HG02642 (cell line): ENCODE results near the gene FBXL14.
A peak's percentile ranks its signal among the peaks of the same experiment; 100 is the strongest.

Source experiments
- ATAC-seq: cut with Tn5 transposase; IDR thresholded peaks from one replicate; pipeline ENCODE4 v1.9.1; 2021; ENCODE audit warnings: mild to moderate bottlenecking; ENCODE audit not compliant: unreplicated experiment, poor library complexity

The FBXL14 gene

GRCh38 chr12:1594261-1595025 lies at the start of gene FBXL14:
TSS of gene FBXL14 (minus strand) at chr12:1594581. CDS start at chr12:1594066, 515 bp downstream.
- ATAC-seq = peak; percentile 63

- ATAC-seq = no peak
Observed at GRCh38 chr12:1643905-1644533, 49.6 kb upstream of the FBXL14 start.

- ATAC-seq = no peak
Observed at GRCh38 chr12:1643043-1643442, 48.7 kb upstream of the FBXL14 start.

- no peak for ATAC-seq
Observed at GRCh38 chr12:1642513-1642912, 48.1 kb upstream of the FBXL14 start.

GRCh38 chr12:1640328-1641234 lies 46.2 kb upstream of the FBXL14 start:
- no peak for ATAC-seq

- ATAC-seq = no peak
Observed at GRCh38 chr12:1639538-1639937, 45.2 kb upstream of the FBXL14 start.

- no peak for ATAC-seq
Observed at GRCh38 chr12:1638203-1638602, 43.8 kb upstream of the FBXL14 start.

- ATAC-seq = no peak
Observed at GRCh38 chr12:1635301-1636095, 41.1 kb upstream of the FBXL14 start.

GRCh38 chr12:1634590-1635191 lies 40.3 kb upstream of the FBXL14 start:
- no peak for ATAC-seq

GRCh38 chr12:1634149-1634548 lies 39.8 kb upstream of the FBXL14 start:
- ATAC-seq = no peak

GRCh38 chr12:1633459-1633858 lies 39.1 kb upstream of the FBXL14 start:
- ATAC-seq = no peak

GRCh38 chr12:1632702-1633101 lies 38.3 kb upstream of the FBXL14 start:
- no peak for ATAC-seq

- no peak for ATAC-seq
Observed at GRCh38 chr12:1630827-1631591, 36.6 kb upstream of the FBXL14 start.

- ATAC-seq = no peak
Observed at GRCh38 chr12:1630133-1630826, 35.9 kb upstream of the FBXL14 start.

- no peak for ATAC-seq
Observed at GRCh38 chr12:1629338-1630132, 35.2 kb upstream of the FBXL14 start.

GRCh38 chr12:1628666-1629337 lies 34.4 kb upstream of the FBXL14 start, which contains the start of gene WNT5B:
TSS of gene WNT5B (plus strand) at chr12:1629231. CDS start at chr12:1631355, 2,124 bp downstream.
- no peak for ATAC-seq

GRCh38 chr12:1622406-1622805 lies 28.0 kb upstream of the FBXL14 start:
- ATAC-seq = no peak
